HEK293 (cell line): ENCODE data around the gene FAM181A.

Experiments used
- CTCF ChIA-PET: fragments of 350-600 bp; formaldehyde crosslinking; extraction: SDS; loops from one replicate; lab custom pipeline; 2021; ENCODE audit warnings: antibody characterized with exemption; lab: Yijun Ruan, JAX
- POLR2A ChIA-PET: fragments of 300-600 bp; formaldehyde crosslinking; extraction: SDS; loops from one replicate; lab custom pipeline; 2020; ENCODE audit warnings: antibody characterized with exemption, inconsistent platforms; lab: Yijun Ruan, JAX
- H3K27ac ChIP-seq: fragments of 200-500 bp; sonication (Bioruptor generic); 2 replicates; pipeline ENCODE4 v1.5.1; 2014; ENCODE audit warnings: low read depth, low read length, control low read depth, inconsistent platforms; ENCODE audit errors: extremely low read depth
- H3K36me3 ChIP-seq, 2 experiments: fragments of 200-500 bp in 1 of 2; sonication (Bioruptor generic) in 1 of 2; 1 replicate in 1 of 2; 2 replicates in 1 of 2; pipeline ENCODE4 v1.5.1; 2014 to 2017; ENCODE audit warnings: inconsistent platforms in 2 of 2, low read length in 2 of 2; ENCODE audit not compliant: control insufficient read depth in 2 of 2, insufficient read depth in 1 of 2
- H3K4me1 ChIP-seq: fragments of 200-500 bp; sonication (Bioruptor generic); 2 replicates; pipeline ENCODE4 v1.5.1; 2014; ENCODE audit warnings: mild to moderate bottlenecking, low read length, inconsistent platforms; ENCODE audit not compliant: control insufficient read depth, insufficient read depth
- H3K4me3 ChIP-seq: 2 replicates; pipeline ENCODE4 v1.5.1; 2011; ENCODE audit warnings: low read depth, mild to moderate bottlenecking, control low read depth, low read length, moderate library complexity
- H3K9me3 ChIP-seq: fragments of 200-500 bp; sonication (Bioruptor generic); 2 replicates; pipeline ENCODE4 v1.5.1; 2014; ENCODE audit warnings: low read depth, low read length, inconsistent platforms; ENCODE audit not compliant: control insufficient read depth, insufficient read depth
- GLIS1 ChIP-seq: fragments of 450-650 bp; formaldehyde crosslinking; IDR thresholded peaks from 2 replicates; pipeline ENCODE4 v1.5.1; 2016; ENCODE audit warnings: missing biosample characterization, missing genetic modification characterization
- ZBTB21 ChIP-seq: fragments of 450-650 bp; formaldehyde crosslinking; IDR thresholded peaks from 2 replicates; pipeline ENCODE4 v1.5.1; 2017; ENCODE audit warnings: missing biosample characterization, missing genetic modification characterization
- ZFP37 ChIP-seq: fragments of 450-650 bp; formaldehyde crosslinking; IDR thresholded peaks from 2 replicates; pipeline ENCODE4 v1.5.1; 2016; ENCODE audit warnings: missing biosample characterization, missing genetic modification characterization
- ZNF146 ChIP-seq: fragments of 450-650 bp; formaldehyde crosslinking; IDR thresholded peaks from 2 replicates; pipeline ENCODE4 v1.5.1; 2016; ENCODE audit warnings: missing biosample characterization, missing genetic modification characterization
- ZNF2 ChIP-seq: fragments of 450-650 bp; formaldehyde crosslinking; IDR thresholded peaks from 2 replicates; pipeline ENCODE4 v1.5.1; 2016; ENCODE audit warnings: missing biosample characterization, missing genetic modification characterization
- ZNF274 ChIP-seq, 2 experiments: fragments of 200-500 bp in 1 of 2; fragments of 450-650 bp in 1 of 2; sonication (Bioruptor generic) in 1 of 2; formaldehyde crosslinking in 1 of 2; IDR thresholded peaks; 2 replicates each; pipeline versions ENCODE4 v1.5.1 to v1.6.1; 2014 to 2016; ENCODE audit warnings: borderline replicate concordance in 1 of 2, inconsistent platforms in 1 of 2, low read length in 1 of 2, missing biosample characterization in 1 of 2, missing genetic modification characterization in 1 of 2
- ZNF530 ChIP-seq: fragments of 450-650 bp; formaldehyde crosslinking; IDR thresholded peaks from 2 replicates; pipeline ENCODE4 v1.5.1; 2016; ENCODE audit warnings: low read depth, missing biosample characterization, missing genetic modification characterization
- ZSCAN16 ChIP-seq: fragments of 450-650 bp; formaldehyde crosslinking; IDR thresholded peaks from 2 replicates; pipeline ENCODE4 v1.5.1; 2016; ENCODE audit warnings: missing biosample characterization, missing genetic modification characterization
- TF ChIP-seq, protein P1 (sequence below): IDR thresholded peaks from 2 replicates; pipeline ENCODE4 v1.6.1; 2011; ENCODE audit warnings: mild to moderate bottlenecking, low read depth, low read length, borderline replicate concordance
- TF ChIP-seq, protein P2 (sequence below): fragments of 450-650 bp; IDR thresholded peaks from 2 replicates; pipeline ENCODE4 v1.5.1; 2018; ENCODE audit warnings: missing biosample characterization, mild to moderate bottlenecking, missing genetic modification characterization
- TF ChIP-seq, protein P3 (sequence below): fragments of 450-650 bp; formaldehyde crosslinking; IDR thresholded peaks from 2 replicates; pipeline ENCODE4 v1.5.1; 2017; ENCODE audit warnings: missing biosample characterization, missing genetic modification characterization
- TF ChIP-seq, protein P4 (sequence below): fragments of 450-650 bp; formaldehyde crosslinking; IDR thresholded peaks from 2 replicates; pipeline ENCODE4 v1.5.1; 2016; ENCODE audit warnings: missing biosample characterization, missing genetic modification characterization
- TF ChIP-seq, protein P5 (sequence below): fragments of 450-650 bp; formaldehyde crosslinking; IDR thresholded peaks from 2 replicates; pipeline ENCODE4 v1.5.1; 2016; ENCODE audit warnings: missing biosample characterization, missing genetic modification characterization
- TF ChIP-seq, protein P6 (sequence below): fragments of 450-650 bp; formaldehyde crosslinking; IDR thresholded peaks from 2 replicates; pipeline ENCODE4 v1.5.1; 2016; ENCODE audit warnings: missing biosample characterization, missing genetic modification characterization

FAM181A gene

DNA sequence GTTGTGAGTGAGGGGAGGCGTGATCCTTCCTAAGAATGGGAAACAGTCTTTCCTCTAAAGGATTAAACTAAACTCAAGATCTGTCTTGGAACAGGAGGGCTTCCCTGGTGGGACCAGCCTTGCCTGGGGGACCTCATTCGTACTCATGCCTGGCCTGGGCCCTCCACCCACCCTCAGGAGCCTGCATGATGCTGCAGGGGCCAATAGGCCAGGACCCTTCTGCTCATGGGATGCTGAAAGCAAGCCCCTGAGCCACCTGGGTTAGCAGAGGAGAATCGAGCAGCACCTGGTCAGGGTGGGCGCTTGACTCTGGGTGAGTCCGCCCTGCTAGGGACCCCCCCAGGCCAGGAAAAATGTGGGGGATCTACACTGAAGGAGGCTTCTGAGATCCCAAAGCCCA is 48.3 kb upstream of the FAM181A start:
- TF ChIP-seq, protein P1, sequence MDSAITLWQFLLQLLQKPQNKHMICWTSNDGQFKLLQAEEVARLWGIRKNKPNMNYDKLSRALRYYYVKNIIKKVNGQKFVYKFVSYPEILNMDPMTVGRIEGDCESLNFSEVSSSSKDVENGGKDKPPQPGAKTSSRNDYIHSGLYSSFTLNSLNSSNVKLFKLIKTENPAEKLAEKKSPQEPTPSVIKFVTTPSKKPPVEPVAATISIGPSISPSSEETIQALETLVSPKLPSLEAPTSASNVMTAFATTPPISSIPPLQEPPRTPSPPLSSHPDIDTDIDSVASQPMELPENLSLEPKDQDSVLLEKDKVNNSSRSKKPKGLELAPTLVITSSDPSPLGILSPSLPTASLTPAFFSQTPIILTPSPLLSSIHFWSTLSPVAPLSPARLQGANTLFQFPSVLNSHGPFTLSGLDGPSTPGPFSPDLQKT: no peak
- TF ChIP-seq ZSCAN16: no peak
- TF ChIP-seq, protein P2, sequence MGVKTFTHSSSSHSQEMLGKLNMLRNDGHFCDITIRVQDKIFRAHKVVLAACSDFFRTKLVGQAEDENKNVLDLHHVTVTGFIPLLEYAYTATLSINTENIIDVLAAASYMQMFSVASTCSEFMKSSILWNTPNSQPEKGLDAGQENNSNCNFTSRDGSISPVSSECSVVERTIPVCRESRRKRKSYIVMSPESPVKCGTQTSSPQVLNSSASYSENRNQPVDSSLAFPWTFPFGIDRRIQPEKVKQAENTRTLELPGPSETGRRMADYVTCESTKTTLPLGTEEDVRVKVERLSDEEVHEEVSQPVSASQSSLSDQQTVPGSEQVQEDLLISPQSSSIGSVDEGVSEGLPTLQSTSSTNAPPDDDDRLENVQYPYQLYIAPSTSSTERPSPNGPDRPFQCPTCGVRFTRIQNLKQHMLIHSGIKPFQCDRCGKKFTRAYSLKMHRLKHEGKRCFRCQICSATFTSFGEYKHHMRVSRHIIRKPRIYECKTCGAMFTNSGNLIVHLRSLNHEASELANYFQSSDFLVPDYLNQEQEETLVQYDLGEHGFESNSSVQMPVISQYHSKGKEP (tag by site-specific recombination): no peak
- no peak for TF ChIP-seq GLIS1 (tag by site-specific recombination)
- no peak for TF ChIP-seq ZNF530 (tag by site-specific recombination)
- no peak for TF ChIP-seq ZBTB21
- TF ChIP-seq ZNF146 (tag by site-specific recombination): no peak
- no peak for TF ChIP-seq ZFP37 (tag by site-specific recombination)
- no peak for TF ChIP-seq ZNF274 (IDR thresholded peaks at IDR 0.05; ENCODE audit: low read length)
- no peak for TF ChIP-seq ZNF274 (tag by site-specific recombination; IDR thresholded peaks at IDR 0.05; ENCODE audit: borderline replicate concordance)
- TF ChIP-seq, protein P3, sequence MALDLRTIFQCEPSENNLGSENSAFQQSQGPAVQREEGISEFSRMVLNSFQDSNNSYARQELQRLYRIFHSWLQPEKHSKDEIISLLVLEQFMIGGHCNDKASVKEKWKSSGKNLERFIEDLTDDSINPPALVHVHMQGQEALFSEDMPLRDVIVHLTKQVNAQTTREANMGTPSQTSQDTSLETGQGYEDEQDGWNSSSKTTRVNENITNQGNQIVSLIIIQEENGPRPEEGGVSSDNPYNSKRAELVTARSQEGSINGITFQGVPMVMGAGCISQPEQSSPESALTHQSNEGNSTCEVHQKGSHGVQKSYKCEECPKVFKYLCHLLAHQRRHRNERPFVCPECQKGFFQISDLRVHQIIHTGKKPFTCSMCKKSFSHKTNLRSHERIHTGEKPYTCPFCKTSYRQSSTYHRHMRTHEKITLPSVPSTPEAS (tag by site-specific recombination): no peak
- TF ChIP-seq, protein P4, sequence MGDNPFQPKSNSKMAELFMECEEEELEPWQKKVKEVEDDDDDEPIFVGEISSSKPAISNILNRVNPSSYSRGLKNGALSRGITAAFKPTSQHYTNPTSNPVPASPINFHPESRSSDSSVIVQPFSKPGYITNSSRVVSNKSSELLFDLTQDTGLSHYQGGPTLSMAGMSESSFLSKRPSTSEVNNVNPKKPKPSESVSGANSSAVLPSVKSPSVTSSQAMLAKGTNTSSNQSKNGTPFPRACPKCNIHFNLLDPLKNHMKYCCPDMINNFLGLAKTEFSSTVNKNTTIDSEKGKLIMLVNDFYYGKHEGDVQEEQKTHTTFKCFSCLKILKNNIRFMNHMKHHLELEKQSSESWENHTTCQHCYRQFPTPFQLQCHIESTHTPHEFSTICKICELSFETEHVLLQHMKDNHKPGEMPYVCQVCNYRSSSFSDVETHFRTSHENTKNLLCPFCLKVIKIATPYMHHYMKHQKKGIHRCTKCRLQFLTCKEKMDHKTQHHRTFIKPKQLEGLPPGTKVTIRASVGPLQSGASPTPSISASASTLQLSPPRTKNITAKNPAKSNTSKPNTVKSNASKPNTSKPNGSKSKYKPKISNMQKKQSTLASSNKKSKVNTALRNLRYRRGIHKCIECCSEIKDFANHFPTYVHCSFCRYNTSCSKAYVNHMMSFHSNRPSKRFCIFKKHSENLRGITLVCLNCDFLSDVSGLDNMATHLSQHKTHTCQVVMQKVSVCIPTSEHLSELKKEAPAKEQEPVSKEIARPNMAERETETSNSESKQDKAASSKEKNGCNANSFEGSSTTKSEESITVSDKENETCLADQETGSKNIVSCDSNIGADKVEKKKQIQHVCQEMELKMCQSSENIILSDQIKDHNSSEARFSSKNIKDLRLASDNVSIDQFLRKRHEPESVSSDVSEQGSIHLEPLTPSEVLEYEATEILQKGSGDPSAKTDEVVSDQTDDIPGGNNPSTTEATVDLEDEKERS: no peak
- TF ChIP-seq, protein P5, sequence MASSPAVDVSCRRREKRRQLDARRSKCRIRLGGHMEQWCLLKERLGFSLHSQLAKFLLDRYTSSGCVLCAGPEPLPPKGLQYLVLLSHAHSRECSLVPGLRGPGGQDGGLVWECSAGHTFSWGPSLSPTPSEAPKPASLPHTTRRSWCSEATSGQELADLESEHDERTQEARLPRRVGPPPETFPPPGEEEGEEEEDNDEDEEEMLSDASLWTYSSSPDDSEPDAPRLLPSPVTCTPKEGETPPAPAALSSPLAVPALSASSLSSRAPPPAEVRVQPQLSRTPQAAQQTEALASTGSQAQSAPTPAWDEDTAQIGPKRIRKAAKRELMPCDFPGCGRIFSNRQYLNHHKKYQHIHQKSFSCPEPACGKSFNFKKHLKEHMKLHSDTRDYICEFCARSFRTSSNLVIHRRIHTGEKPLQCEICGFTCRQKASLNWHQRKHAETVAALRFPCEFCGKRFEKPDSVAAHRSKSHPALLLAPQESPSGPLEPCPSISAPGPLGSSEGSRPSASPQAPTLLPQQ (tag by site-specific recombination): no peak
- TF ChIP-seq ZNF2 (tag by site-specific recombination): no peak
- TF ChIP-seq, protein P6, sequence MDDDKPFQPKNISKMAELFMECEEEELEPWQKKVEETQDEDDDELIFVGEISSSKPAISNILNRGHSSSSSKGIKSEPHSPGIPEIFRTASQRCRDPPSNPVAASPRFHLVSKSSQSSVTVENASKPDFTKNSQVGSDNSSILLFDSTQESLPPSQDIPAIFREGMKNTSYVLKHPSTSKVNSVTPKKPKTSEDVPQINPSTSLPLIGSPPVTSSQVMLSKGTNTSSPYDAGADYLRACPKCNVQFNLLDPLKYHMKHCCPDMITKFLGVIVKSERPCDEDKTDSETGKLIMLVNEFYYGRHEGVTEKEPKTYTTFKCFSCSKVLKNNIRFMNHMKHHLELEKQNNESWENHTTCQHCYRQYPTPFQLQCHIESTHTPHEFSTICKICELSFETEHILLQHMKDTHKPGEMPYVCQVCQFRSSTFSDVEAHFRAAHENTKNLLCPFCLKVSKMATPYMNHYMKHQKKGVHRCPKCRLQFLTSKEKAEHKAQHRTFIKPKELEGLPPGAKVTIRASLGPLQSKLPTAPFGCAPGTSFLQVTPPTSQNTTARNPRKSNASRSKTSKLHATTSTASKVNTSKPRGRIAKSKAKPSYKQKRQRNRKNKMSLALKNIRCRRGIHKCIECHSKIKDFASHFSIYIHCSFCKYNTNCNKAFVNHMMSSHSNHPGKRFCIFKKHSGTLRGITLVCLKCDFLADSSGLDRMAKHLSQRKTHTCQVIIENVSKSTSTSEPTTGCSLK (tag by site-specific recombination): no peak
- Histone ChIP-seq H3K27ac (no peak overlapping the region), H3K9me3 (no peaks in the 10 kb centered on the region), H3K4me3 (no peak overlapping the region), H3K36me3 (no peaks in the 10 kb centered on the region), H3K4me1 (peaks cover 9% of the 10 kb centered on the region)
- POLR2A ChIA-PET: no interaction called here
- CTCF ChIA-PET: interaction anchor here (0.7 kb wide), 1 partner anchor 660 kb away, joined by 3 read pairs; no protein-coding TSS in a partner anchor
